NCI-H2196 (cell line): ENCODE data around the gene UNC13A.

Source experiments
- DNase-seq: peaks from one replicate; lab custom pipeline; 2025; ENCODE audit not compliant: unreplicated experiment; lab: John Stamatoyannopoulos, UW

UNC13A gene

DNA sequence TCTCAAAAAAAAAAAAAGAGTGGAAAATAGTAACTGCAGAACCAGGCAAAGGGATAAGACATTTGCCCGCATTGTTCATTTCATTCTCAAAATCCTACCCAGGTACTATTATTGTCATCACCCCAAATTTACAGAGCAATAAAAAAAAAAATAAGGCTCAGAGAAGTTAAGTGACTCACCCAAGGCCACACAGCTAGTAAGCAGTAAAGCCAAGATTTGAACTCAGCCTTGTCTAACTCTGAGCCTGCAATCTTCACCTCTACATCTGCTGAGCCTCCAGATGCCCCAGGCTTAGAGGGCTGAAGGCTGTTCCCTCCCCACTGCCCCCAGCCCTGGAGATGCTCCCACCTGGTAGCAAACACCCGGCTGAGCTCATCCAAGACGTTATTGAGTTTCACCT, 61.0 kb downstream of the UNC13A start:
- DNase-seq, result no peak

DNA sequence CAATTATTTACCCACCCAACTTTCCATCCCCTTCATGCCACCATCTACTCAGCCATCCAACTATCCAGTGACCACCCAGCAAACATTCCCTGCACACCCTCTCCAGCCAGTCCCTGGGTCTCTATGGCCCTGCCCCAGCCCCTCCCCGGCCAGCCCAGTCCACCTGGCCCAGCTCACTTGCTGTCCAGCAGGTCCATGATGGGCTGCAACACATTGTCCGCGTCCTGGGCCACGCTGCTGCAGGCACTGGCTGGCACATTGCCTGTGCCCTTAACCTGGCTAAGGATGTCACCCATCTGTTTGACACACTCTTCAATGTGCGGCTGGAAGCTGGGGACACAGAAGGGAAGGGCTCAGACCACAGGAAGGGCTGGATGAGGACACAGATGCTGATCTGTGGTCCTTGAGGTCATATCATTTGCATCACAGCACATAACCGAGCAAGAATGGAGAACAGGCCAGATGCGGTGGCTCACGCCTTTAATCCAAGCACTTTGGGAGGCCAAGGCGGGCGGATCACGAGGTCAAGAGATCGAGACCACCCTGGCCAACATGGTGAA, 61.6 kb downstream of the UNC13A start:
- DNase-seq, result no peak

DNA sequence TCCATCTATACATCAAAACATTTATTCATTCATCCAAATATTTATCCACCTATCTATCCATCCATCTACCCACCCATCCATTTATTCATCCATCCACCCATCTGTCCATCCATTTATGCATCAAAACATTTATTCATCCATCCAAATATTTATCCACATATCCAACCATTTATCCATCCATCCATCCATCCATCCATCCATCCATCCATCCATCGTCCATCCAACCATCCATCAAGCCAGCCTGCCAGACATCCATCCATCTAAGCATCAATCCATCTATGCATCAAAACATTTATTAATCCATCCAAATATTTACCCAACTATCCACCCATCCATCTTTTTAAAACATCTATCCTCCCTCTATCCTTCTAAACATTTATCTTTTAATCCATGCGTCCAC, 62.2 kb downstream of the UNC13A start:
- no peak for DNase-seq

DNA sequence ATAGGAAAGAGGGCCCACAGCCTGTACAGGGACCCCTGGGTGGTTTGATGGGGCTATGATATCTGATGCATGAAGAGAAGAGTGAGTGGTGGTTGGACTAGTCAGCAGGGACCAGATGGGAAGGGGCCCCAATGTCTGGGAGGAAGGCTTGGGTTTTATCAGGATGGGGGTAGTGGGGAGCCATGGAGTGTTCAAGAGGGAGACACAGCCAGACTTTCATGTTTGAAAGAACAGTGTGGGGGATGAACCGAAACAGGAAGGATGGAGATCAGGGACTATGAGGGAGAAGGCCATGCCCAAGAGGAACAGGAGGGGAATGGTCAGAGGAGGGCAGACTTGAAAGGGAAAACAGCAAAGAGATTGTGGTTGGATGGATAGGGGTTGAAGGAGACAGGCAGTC, 63.1 kb downstream of the UNC13A start:
- no peak for DNase-seq

DNA sequence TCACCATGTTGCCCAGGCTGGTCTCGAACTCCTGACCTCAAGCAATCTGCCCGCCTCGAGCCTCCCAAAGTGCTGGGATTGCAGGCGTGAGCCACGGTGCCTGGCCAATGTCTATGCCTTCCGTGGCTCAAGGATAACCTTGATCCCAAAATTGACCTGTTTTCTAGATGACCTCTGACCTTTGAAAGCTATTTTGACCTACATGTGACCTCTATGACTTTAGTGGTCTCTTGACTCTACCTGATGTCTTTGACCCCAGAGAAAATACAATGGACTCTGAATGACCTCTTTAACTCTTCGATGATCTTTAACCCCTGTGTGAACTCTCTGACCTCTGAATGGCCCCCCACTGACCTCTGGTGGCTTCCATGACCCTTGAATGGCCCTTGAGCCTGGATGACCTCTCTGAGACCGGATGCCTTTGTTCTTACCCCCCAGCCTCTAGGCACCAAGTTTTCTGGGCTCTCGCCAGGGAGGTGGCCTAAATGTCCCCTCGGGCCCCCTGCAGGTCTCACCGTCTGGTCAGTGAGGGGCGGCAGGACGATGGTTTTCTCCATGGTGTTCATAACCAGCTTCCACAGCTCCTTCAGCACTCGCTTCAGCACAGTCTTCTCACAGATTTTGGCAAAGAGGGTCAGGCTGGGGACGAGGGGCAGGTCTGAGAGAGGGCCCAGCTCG, 63.7 kb downstream of the UNC13A start:
- DNase-seq, result no peak

DNA sequence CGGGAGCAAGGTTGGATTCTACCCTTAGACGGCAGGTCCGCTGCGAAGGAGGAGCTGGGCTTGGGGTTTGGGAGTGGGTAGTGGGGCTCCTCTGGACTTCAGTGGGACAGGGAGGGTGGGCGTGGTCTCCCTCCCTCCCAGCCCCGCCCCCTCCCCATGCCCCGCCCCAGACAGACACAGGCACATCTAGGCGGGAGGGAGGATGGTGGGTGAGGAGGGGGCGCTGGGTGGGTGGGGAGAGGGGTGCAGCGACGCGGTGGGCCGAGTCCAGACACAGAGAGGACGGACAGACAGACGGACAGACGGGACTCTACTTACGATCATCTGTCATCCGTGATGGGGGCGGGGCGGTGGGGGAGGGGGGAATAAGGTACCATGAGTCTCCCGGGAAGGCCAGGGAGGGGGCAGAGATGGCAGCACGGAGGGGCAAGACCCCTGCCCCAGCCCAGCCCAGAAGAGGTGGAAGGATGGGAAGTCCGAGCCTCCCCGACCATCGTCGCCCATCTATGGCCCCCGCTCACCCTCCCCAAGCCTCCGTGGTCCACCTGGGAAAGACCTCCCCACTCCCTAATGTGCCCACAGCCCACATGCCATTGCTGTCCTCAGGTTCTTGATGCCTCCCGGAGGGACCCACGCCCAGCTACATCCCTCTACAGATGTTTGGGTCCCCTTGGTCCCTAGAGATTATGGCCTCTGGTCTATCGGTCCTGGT, 64.8 kb downstream of the UNC13A start:
- DNase-seq, result no peak

DNA sequence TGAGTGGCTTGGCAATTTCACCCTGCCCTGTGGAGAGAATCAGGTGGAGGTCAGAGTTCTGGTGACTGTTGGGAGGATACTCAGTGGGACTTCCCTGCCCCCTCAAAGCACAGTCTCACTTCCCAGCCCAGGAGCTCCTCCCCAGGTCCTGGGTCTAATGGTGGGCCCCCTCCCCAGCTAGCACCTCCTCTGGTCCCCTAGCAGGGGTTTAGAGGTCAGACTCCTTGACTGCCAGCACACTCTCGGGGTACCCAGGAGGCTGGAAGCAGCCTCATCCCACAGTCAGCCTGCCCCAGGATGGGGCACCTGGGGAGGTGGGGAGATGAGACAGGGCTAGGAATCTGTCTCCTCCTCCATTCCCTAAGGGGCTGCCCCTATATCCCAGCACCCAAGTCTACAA, 67.5 kb downstream of the UNC13A start:
- no peak for DNase-seq

DNA sequence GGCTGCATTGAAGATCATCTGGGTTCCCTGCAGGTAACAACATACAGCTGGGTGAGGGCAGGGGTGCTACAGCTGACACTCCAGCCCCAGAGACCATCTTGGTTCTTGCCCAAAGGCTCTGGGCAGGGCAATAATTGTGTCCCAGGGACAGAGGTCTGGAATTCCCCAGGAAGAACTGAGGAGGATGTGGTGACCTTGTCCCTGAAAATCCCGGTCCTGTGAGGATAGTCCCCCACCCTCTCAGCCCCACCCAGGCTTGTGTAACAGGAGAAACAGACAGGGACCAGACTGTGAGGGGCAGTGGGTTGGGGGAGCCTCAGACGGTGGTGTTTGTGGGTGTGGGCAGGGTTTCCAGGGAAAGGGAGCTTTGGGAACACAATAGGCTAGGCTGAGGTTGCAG, 69.2 kb downstream of the UNC13A start:
- no peak for DNase-seq

DNA sequence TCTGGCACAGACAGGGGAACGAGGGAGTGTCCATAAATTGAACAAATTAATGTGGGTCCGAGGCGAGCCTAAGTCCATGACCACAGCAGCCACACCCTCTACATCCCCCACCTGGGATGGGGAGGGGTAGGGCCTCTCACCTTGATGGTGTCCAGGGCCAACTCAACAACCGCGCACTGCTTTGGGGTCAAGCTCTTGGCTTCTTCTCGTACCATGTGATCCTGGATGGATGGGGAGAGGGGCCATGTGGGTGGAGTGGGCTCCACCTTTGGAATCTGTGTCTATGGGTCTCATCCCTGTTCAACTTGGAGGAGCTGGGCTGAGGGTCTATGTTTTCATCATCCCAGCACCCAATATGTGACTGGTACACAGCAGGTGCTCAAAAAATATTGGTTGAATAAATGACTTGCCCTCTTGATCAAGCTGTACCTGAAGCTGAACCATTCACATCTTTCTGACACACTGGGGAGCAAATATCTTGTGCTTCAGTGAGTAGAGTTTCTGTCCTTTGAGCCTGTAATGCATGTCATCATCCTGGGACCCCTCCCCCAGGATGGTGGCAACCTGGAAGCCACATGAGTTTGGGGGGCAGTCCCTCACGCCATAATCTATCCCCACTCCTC, 69.8 kb downstream of the UNC13A start:
- DNase-seq, result no peak

DNA sequence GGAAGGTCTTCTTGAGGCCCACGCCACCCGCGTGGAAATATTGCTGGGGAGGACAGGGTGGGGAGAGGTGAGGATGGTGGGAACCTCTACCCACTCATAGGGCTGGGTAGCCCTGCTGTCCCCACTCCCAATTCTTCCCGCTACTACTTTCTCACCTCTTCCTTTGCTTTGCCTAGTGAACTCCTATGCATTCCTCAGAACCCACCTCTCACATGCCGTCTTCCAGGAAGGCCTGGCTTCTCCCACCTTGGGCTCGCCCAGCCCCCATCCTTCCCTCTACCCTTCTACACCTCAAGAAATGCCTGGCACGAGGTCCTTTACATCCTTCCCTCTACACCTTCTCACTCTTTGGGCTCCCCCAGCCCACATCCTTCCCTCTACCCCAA, 70.4 kb downstream of the UNC13A start:
- no peak for DNase-seq

DNA sequence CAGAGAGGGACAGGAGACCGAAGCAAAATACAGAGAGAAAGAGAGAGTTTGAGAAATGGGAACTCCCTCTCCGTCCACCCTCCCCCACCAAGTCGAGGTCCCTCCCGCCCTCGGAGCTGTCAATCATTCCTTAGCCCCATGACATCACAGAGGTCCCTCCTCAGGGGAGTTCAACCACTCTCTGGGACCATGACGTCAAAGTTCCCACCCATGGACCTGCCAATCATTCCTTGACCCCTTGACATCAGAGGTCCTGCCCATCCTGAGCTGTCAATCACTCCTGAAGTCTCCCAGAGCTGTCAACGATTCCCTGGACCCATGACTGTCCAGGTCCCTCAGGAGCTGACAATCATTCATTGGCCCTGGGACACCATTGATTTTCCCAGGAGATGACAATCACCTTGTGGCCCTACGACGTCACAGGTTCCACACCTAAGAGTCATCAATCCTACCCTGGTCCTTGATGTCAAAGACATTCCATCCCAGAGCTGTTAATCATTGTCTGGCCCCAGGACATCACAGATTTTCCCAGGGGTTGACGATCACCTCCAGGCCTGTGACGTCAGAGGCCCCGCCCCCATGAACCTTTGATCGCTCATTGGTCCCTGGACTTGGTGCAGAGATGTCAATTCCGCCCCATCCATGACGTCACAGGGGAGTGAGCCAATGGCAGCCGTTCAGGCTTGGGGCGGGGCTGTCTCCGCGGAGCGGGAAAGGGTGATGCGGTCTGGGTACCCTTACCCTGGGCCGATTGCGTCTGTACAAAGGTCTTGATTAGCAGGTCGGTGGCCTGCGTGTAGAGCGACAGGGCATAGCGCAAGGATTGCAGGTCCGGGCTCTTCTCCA, 71.0 kb downstream of the UNC13A start:
- no peak for DNase-seq

DNA sequence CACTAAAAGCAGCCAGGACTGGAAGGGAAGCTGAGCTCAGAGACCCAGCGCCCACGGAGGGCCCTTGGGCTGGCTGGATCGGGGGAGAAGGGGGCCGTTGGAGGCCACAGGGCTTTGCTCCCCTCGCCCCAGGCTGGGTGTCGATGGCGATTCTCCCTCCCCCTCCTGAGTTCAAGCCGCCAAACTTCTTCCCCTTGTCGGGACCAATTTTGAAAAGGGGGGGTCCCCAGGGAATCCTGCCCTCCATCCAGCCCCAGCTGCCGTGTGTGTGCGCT, 71.5 kb downstream of the UNC13A start:
- no peak for DNase-seq

DNA sequence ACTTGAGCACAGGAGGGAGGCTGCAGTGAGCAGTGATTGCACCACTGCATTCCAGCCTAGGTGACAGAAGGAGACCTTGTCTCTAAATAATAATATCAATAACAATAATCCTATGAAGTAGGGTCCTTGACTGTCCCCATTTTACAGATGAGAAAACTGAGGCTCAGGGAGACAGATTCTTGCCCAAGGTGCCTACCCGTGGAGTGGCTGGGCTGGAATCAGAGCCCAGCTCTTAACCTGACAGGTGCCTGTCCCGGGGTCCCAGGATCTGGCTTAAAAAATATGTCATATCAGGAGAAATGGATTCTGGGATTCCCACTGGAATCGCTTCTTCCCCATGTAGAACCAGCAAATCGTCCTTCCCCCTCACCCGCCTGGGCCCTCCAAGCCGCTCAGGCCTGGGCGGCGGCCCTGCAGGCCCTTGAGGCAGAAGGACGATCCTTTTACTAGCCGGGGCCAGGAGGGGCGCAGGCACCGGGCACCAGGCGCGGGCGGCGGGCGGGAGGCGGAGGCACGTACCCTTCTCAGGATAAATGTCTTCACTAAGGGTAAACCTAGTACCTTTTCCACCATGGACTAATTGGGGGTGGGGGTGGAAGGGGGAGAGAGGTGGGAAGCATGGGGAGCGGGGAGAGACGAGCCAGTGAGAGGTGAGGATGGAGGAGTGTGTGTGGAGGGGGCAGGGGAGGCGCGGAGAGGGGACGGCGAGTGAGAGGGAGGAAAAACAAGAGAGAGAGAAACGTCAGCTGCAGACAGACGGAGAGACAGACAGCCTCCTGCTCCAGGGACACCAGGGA, 72.1 kb downstream of the UNC13A start:
- no peak for DNase-seq

DNA sequence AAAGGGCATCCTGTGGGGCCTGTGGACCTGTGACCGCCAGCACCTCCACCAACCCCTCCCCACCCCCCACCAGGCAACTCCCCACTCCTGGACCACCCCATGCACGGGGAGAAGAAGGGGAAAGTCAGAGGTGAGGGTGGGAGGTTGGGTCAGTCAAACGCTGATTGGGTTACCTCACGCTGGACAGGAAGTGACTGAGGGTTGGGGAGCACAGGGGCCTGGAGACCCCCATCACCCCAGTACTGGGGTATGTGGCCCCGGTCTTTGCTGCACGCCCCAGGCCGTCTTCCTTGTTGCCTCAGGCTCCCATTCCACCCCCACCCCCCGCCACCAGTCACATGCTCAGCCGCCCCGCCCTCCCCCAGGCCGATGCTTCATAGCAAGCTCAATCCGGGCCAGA, 73.7 kb downstream of the UNC13A start:
- DNase-seq, result no peak

DNA sequence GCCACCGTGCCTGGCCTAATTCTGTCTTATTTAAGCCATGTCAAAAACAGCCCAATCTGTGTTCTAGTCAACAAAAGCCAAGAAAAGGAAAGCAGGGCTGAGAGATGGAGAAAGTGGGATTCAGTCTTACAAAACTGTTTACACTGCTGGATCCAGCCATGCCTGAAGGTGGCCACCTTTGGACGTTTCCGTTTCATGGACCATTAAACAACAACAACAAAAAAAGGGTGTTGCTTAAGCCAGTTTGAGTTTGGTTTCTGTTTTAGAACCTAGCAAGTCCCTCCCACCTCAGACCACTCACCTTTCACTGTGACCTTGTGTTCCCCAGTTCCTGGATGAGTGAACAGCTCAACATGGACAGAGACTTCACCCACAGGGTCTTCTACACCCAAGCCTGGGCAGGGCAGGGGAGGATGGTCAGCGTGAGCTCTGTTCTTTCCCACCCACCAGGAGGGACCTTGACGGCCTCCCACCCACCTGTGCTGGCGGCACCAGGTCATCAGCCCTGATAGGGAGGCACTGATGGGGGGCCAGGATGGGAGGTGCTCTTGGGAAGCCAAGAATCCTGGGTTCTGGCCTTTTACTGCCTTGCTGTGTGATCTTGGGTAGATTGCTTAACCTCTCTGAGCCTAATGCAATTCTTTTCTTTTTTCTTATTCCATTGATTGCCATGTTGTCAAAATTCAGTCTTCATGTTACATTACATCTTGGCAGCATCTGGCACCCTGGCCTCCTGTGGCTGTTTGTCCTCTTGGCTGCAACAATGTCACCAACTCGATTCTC, 76.5 kb downstream of the UNC13A start:
- DNase-seq, result no peak

DNA sequence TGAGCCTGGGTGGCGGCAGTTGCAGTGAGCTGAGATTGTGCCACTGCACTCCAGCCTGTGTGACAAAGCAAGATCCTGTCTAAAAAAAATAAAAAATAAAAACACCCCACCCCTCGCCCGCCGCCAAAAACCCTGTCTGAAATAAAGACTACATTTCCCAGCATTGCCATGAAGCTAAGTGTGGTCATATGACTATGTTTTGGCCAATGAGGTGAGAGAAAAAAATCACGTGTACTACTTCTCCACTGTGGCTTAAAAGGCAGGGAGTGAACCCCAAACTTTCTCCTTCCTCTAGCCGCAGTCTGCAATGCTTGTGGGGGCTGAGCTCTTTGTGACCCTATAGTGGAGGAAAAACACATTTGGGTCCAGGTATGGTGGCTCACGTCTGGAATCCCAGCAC, 77.8 kb downstream of the UNC13A start:
- DNase-seq, result no peak

DNA sequence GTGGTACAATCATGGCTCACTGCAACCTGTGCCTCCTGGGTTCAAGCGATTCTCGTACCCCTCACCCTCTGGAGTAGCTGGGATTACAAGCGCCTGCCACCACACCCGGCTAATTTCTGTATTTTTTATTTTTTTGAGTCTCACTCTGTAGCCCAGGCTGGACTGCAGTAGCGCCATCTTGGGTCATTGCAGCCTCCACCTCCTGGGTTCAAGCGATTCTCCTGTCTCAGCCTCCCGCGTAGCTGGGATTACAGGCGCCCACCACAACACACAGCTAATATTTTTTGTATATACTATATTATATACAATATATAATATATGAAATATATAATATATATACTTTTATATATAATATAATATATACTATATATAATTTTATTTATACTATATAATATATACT, 80.2 kb downstream of the UNC13A start:
- no peak for DNase-seq

DNA sequence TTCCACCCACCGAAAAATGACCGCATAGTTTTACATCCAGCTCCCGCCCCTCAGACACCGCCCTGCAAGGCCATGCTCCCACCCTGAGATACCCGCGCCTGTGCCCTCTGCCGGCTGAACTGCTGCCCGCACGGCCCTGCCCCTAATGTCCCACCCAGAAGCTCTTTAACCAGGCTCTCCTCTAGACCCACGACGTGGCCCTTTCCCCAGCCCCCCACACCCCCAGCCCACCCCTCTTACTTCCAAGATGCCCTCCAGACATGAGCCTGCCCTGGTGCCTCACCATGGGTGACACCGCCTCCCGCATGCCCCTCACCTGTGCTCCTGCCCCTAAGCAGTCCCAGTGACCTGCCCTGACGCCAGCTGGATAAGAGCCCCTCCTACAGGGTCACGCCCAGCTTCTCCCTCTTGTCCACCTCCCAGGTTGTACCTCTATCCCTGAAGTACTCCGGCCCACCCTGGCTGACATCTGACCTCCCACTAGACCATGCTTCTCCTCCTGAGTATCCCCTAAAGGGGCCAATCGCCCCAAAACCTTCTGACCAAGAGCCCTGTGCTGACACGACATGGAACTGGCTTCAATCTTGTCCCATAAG, 81.5 kb downstream of the UNC13A start:
- no peak for DNase-seq

DNA sequence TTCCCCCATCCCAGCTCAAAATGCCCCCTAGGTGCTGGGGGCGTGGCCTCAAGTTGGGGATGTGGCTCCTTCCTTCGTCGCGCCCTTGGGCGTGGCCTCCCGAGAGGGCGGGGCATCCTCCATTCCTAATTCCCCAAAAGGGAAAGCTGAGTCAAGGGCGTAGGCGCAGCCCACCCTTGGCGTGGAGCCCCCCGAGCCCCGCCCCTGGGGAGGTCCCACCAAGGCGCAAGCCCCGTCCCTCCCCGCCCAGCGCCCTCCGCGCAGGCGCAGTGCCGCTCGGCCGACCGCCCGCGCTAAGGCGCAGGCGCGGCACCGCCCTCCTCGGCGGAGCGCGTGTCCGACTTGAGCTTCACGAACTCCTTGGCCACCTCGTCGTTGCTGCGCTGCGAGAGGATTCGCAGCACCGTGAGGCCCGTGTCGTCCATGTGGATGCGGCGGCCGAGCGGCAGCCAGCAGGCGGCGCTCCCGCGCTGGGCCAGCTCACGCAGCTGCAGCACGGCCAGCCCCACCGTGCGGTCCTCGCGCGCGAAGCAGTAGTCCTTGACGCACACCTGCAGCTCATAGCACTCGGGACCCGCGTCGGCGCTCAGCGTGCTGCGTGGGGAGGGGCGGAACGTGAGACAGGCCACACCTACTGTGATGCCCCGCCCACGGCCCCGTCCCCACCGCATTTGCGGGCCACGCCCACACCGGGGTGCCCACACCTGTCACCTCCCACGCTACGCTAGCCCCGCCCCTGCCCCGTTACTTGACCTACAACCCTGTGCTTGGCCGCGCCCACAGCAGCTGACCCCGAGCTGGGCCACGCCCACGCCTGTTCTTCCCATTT, 82.2 kb downstream of the UNC13A start:
- DNase-seq, result peak; percentile 92
